Suprapubic skin (tissue), 4 donors: ENCODE results near the gene NUP93. TPM values are rescaled to one million over a fixed set of nuclear protein-coding genes. Genes with fewer than 3 reads are reported as not detected.
A peak's percentile ranks its signal among the peaks of the same experiment; 100 is the strongest.

Source experiments
- DNase-seq, 2 donors: peaks; one replicate each; pipeline ENCODE4 v3.0.0-alpha.2; 2019; ENCODE audit warnings: low spot score in 2 of 2
- H3K27ac ChIP-seq: fragments of 200-600 bp; sonication (generic); one replicate; pipeline ENCODE4 v1.5.1; 2019
- H3K27me3 ChIP-seq: fragments of 200-600 bp; sonication (generic); one replicate; pipeline ENCODE4 v1.5.1; 2019
- H3K36me3 ChIP-seq: fragments of 200-600 bp; sonication (generic); one replicate; pipeline ENCODE4 v1.5.1; 2019
- H3K4me1 ChIP-seq: fragments of 200-600 bp; sonication (generic); one replicate; pipeline ENCODE4 v1.5.1; 2019
- H3K4me3 ChIP-seq: fragments of 200-600 bp; sonication (generic); one replicate; pipeline ENCODE4 v1.5.1; 2019; ENCODE audit warnings: mild to moderate bottlenecking
- H3K9me3 ChIP-seq: fragments of 200-600 bp; sonication (generic); one replicate; pipeline ENCODE4 v1.5.1; 2019
- EP300 ChIP-seq: sonication (generic); formaldehyde crosslinking; IDR thresholded peaks from one replicate; pipeline ENCODE4 v1.6.1; 2017; ENCODE audit warnings: antibody characterized with exemption
- POLR2A ChIP-seq, 2 donors: fragments of 450-650 bp; IDR thresholded peaks; one replicate each; pipeline ENCODE4 v1.6.1; 2017; ENCODE audit warnings: antibody characterized with exemption in 2 of 2, mild to moderate bottlenecking in 2 of 2, moderate library complexity in 2 of 2
- POLR2AphosphoS5 ChIP-seq, 3 donors: sonication (generic); formaldehyde crosslinking; IDR thresholded peaks; one replicate each; pipeline ENCODE4 v1.6.1; 2017; ENCODE audit warnings: antibody characterized with exemption in 3 of 3
- WGBS: methylation state at CpG from one replicate; pipeline ENCODE4 v1.1.5; 2018; 5-methylcytosine and 5-hydroxymethylcytosine counted together
- total RNA-seq, 4 donors: library from RNA; depleted of rRNA; stranded (reverse); fragments of >200 nt; gene quantifications; one replicate each; pipeline ENCODE4 v1.1.0, GENCODE V29; 2016
- TF ChIP-seq, protein P1 (sequence below), 2 donors: fragments of 200-600 bp in 1 of 2; fragments of 450-650 bp in 1 of 2; sonication (generic) in 1 of 2; IDR thresholded peaks; one replicate each; pipeline ENCODE4 v1.5.1; 2016 to 2019; ENCODE audit warnings: antibody characterized with exemption in 2 of 2, mild to moderate bottlenecking in 1 of 2, moderate library complexity in 1 of 2

NUP93 gene
- total RNA-seq, 4 donors from 2014 or later, result 27.9 to 56.6 (median 44.1) TPM

- Histone ChIP-seq H3K9me3 (no peaks in the 10 kb centered on the region), H3K27ac (no peak overlapping the region), H3K4me1 (peaks cover 25% of the 10 kb centered on the region), H3K36me3 (no peaks in the 10 kb centered on the region), H3K4me3 (no peak overlapping the region), H3K27me3 (no peaks in the 10 kb centered on the region)
- DNase-seq, result no peak
- TF ChIP-seq POLR2AphosphoS5 (IDR thresholded peaks at IDR 0.05) (no peak), EP300 (no peak), POLR2A (IDR thresholded peaks at IDR 0.05) (no peak)
- TF ChIP-seq, protein P1, sequence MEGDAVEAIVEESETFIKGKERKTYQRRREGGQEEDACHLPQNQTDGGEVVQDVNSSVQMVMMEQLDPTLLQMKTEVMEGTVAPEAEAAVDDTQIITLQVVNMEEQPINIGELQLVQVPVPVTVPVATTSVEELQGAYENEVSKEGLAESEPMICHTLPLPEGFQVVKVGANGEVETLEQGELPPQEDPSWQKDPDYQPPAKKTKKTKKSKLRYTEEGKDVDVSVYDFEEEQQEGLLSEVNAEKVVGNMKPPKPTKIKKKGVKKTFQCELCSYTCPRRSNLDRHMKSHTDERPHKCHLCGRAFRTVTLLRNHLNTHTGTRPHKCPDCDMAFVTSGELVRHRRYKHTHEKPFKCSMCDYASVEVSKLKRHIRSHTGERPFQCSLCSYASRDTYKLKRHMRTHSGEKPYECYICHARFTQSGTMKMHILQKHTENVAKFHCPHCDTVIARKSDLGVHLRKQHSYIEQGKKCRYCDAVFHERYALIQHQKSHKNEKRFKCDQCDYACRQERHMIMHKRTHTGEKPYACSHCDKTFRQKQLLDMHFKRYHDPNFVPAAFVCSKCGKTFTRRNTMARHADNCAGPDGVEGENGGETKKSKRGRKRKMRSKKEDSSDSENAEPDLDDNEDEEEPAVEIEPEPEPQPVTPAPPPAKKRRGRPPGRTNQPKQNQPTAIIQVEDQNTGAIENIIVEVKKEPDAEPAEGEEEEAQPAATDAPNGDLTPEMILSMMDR (IDR thresholded peaks at IDR 0.05), result no peak
- 62% methylated on average over 3 of the region's 4 CpGs for WGBS
Measured at GRCh38 chr16:56690420-56691122, 39.4 kb upstream of the NUP93 start.

- Histone ChIP-seq H3K27me3 (no peaks in the 10 kb centered on the region), H3K36me3 (no peaks in the 10 kb centered on the region), H3K9me3 (no peaks in the 10 kb centered on the region), H3K4me1 (peaks cover 21% of the 10 kb centered on the region), H3K27ac (no peak overlapping the region), H3K4me3 (no peak overlapping the region)
- peak in 1 of 2 donors; percentile 61 for DNase-seq
- no CpG with 5 or more reads among the region's 4 CpGs for WGBS
- peak in 2 of 3 donors; percentile 24 to 34 for TF ChIP-seq POLR2AphosphoS5 (IDR thresholded peaks at IDR 0.05)
- TF ChIP-seq EP300, result no peak
- no peak for TF ChIP-seq POLR2A (IDR thresholded peaks at IDR 0.05)
Measured at GRCh38 chr16:56691885-56692284, 38.0 kb upstream of the NUP93 start.

- H3K36me3 ChIP-seq, result no peaks in the 10 kb centered on the region
- no peak overlapping the region for H3K4me3 ChIP-seq
- no CpG with 5 or more reads among the region's 1 CpG for WGBS
- H3K27me3 ChIP-seq, result no peaks in the 10 kb centered on the region
- no peak for TF ChIP-seq EP300
- TF ChIP-seq, protein P1 (IDR thresholded peaks at IDR 0.05), result no peak
- TF ChIP-seq POLR2A (IDR thresholded peaks at IDR 0.05), result no peak
- no peak for TF ChIP-seq POLR2AphosphoS5 (IDR thresholded peaks at IDR 0.05)
- peak in 1 of 2 donors; percentile 58 for DNase-seq
- no peak overlapping the region for H3K27ac ChIP-seq
- H3K4me1 ChIP-seq, result peaks cover 15% of the 10 kb centered on the region
- H3K9me3 ChIP-seq, result no peaks in the 10 kb centered on the region
Measured at GRCh38 chr16:56695246-56695645, 34.7 kb upstream of the NUP93 start.

DNA sequence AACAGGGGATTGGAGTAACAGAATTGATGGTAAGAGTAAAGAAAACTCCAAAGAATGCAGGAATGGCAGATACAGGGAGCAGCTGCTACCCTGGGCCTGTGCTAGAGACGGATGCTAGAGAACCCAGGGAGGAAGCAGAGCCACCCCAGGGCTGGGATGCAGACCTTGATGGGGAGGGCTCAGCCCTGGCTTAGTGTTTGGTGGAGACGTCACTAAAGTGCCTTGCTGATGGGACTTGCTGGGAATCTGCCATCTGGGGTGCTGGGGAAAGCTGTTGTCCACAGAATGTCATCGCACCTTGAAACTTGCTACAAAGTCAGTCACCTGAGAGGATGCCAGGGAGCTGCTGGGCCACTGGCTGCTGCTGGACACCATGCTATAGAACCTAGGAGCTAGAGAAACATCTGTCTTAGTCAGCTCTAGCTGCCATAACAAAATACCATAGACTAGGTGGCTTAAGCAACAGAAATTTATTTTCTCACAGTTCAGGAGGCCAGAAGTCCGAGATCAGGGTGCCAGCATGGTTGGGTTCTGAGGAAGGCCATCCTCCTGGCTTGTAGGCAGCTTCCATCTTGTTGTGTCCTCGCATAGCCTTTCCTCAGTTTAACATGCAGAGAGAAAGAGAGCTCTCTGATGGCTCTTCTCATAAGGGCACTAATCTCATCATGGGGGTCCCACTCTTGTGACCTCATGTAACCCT lies 32.3 kb upstream of the NUP93 start:
- no peak overlapping the region for H3K4me3 ChIP-seq
- H3K36me3 ChIP-seq, result no peaks in the 10 kb centered on the region
- H3K27me3 ChIP-seq, result no peaks in the 10 kb centered on the region
- no peaks in the 10 kb centered on the region for H3K9me3 ChIP-seq
- H3K4me1 ChIP-seq, result peaks cover 13% of the 10 kb centered on the region
- 93% methylated on average over 5 of the region's 5 CpGs for WGBS
- H3K27ac ChIP-seq, result no peak overlapping the region
- no peak for DNase-seq
- TF ChIP-seq POLR2A (IDR thresholded peaks at IDR 0.05) (no peak), POLR2AphosphoS5 (IDR thresholded peaks at IDR 0.05) (no peak), EP300 (no peak)
- TF ChIP-seq, protein P1 (IDR thresholded peaks at IDR 0.05), result no peak

GRCh38 chr16:56700195-56700594 lies 29.7 kb upstream of the NUP93 start:
- no peaks in the 10 kb centered on the region for H3K27me3 ChIP-seq
- WGBS, result 9% methylated on average over 1 of the region's 1 CpG
- no peaks in the 10 kb centered on the region for H3K9me3 ChIP-seq
- H3K4me1 ChIP-seq, result peaks cover 9% of the 10 kb centered on the region
- H3K4me3 ChIP-seq, result no peak overlapping the region
- no peaks in the 10 kb centered on the region for H3K36me3 ChIP-seq
- DNase-seq, result no peak
- H3K27ac ChIP-seq, result no peak overlapping the region
- TF ChIP-seq POLR2AphosphoS5 (IDR thresholded peaks at IDR 0.05) (no peak), EP300 (no peak)
- TF ChIP-seq, protein P1 (IDR thresholded peaks at IDR 0.05), result no peak
